Measurements from ENCODE around the gene SMARCC2.
"Not testable (repeated sequence)": the region's sequence is repeated elsewhere in the genome, so short reads cannot be mapped to it uniquely, and the experiment has no call there.

The SMARCC2 gene

GRCh38 chr12:56163533-56164344, 25.5 kb downstream of the SMARCC2 start:
- FAIRE-seq = no peak

- no peak for FAIRE-seq
These were observed 26.6 kb downstream of the SMARCC2 start for GRCh38 chr12:56162468-56163290.

DNA sequence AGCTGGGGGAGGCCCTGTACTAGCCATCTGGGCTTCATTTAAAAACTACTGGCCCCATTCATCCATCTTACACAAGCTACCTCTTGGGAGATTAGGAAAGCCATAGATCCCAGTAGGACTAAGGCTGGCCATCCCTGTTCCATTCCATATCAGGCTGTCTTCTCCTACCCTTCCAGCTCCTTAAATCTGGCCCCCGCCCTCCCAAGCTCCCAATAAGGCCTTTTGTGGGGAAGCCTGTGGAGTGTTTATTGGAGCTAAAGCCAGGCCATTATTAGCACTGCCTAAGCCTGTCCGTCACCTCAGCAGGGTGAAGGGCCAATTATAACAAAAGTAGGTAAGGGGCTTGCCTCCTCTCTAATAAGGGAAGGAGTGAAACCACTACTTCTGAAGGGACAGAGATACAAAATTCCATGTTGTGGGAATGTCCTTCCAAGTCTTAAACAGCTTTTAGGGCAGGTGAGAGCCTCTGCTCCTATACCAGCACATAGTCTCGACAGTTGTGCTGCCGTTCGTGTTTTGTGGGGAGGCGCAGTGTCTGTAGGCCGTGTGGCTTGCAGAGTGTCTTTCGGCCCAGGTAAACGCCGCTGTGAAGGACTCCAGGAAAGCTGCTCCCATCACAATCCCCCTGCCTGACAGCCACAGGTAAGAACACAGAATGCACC, 27.5 kb downstream of the SMARCC2 start:
- FAIRE-seq = no peak

DNA sequence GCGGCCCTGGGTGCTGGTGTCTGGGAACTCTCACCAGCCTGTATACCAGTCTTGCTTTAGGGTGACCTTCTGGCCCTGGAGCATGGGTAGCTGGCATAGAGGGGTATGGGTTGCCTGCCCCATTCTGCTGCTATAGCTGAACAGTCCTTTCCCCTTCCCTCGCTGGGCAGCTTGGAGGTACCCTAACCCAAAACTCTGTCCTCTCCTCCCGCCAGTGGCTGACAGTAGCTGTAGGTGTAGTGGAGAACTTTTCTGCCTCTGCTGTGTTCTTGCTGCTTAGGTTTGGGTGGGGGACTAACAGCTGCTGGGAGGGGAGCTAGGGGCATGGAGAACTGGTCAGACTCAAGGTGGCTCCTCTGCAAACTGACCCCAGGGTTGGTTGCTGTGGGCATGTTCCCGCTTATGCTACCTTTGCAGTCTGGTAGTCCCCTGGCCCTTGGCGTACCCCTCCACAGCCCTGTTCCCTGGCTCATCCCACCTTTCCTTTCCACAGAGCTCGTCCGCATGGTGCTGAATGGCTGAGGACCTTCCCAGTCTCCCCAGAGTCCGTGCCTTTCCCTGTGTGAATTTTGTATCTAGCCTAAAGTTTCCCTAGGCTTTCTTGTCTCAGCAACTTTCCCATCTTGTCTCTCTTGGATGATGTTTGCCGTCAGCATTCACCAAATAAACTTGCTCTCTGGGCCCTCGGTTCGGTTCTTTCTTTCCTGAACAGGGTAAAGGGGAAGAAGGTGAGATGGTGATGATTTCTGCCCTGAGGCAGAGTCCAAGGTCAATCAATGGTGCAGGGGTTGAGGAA, 28.2 kb downstream of the SMARCC2 start:
- no peak for FAIRE-seq

GRCh38 chr12:56160193-56160763, 29.0 kb downstream of the SMARCC2 start:
- FAIRE-seq = no peak

GRCh38 chr12:56159482-56160192, 29.6 kb downstream of the SMARCC2 start:
- no peak for FAIRE-seq

- no peak for FAIRE-seq
These were observed 30.3 kb downstream of the SMARCC2 start for GRCh38 chr12:56158926-56159461.

GRCh38 chr12:56158029-56158925, 31.0 kb downstream of the SMARCC2 start, which contains the start of gene MYL6:
MYL6 (plus strand) TSS chr12:56158359; CDS start chr12:56158402, 43 bp downstream.
- no peak for FAIRE-seq

- no peak for FAIRE-seq
These were observed 31.9 kb downstream of the SMARCC2 start for GRCh38 chr12:56157201-56158028.

DNA sequence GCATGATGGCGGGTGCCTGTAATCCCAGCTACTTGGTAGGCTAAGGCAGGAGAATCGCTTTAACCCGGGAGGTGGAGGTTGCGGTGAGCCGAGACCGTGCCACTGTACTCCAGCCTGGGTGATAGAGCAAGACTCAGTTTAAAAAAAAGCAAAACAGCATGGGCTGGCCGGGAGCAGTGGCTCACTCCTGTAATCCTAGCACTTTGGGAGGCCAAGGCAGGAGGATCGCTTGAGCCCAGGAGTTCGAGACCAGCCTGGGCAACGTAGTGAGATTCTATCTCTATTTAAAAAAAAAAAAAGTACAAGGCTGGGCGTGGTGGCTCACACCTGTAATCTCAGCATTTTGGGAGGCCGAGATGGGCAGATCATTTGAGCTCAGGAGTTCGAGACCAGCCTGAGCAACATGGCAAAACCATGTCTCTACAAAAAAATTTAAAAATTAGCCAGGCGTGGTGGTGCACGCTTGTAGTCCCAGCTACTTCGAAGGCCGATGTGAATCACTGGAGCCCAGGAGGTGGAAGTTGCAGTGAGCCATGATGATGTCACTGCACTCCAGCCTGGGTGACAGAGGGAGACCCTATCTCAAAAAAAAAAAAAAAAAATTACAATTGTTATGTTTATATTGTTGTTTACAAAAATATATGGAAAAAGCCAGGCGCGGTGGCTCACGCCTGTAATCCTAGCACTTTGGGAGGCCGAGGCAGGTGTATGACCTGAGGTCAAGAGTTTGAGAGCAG, 32.7 kb downstream of the SMARCC2 start:
- not testable (repeated sequence) for FAIRE-seq

DNA sequence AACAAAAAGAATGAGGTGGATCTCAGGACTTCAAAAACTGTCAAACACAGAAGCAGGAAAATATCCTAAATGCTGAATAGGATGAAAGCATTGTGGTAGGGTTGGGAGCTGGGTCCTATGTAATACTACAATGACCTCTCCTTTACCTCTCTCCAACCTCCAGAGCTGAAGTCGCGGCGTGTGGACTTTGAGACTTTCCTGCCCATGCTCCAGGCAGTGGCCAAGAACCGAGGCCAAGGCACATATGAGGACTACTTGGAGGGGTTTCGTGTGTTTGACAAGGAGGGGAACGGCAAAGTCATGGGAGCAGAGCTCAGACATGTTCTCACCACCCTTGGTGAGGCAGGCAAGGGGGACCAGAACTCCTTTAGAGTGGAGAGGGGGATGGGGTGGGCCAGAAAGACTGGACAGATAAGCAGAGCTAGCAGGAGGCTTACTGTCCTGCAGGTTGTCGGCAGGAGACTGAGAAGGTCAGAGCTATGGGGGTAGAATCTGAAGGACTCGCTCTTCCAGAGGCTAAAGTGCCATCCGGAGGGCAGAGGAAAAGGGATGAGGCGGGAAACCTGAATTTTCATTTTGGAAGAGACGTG, 33.9 kb downstream of the SMARCC2 start:
- no peak for FAIRE-seq

- FAIRE-seq = no peak
These were observed 34.5 kb downstream of the SMARCC2 start for GRCh38 chr12:56154818-56155217.

DNA sequence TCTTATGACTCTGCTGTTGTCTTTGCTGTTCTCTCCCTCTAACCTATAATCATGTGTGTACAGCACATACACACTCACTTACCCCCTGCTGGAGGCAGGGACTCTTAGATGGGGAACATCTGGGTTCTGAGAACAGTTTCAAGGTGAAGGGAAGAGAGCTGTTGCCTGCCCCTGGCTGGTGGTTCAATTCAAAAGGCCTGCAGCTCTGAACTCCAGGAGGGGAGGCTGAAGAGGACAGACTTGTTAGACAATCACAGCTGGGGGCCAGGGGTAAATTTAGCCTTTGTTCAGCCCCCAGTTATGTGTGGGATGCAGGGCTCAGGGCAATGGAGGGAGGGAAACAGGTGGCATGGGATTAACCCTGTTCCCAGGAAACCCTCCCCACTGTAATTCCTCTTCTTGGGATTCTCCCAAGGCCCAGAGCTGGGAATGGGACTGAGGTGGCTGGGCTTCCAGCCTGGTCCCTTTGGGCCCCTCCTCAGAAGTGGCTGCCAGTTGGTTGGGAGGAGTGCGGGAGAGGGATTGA, 35.0 kb downstream of the SMARCC2 start:
- no peak for FAIRE-seq

- no peak for FAIRE-seq
These were observed 35.6 kb downstream of the SMARCC2 start for GRCh38 chr12:56153678-56154065.

GRCh38 chr12:56152756-56153677, 36.3 kb downstream of the SMARCC2 start:
- FAIRE-seq = no peak

DNA sequence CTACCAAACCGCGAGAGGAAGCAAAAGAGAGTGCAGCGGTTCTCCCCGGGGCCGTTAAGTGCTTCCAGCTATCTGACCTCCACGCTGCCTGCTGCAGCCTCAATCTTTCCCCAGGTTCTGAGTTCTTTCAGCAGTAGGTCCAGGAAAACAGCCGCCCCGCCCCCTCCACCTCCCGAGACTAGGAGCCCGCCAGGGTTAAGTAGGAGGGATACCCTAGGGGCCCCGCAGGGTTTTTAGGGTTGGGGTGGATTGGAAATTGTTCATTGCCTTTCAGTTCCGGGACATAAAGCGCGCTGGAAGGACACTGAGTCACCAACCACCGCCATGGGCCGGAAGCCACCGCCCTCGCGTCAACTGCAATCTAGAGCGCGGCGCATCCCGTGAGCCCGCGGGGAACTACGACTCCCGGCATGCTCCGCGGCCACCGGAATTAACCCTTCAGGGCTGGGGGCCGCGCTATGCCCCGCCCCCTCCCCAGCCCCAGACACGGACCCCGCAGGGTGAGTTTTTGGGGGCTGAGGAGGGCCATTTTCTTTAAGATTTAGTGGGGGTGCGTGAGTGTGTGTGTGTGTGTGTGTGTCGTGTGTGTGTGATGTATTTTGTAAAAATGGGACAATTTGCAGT, 37.0 kb downstream of the SMARCC2 start, which contains the start of gene MYL6B:
TSS of gene MYL6B (plus strand) at position 456 of the 624 bp plus-strand sequence. CDS start 1,332 bp downstream, outside the sequence.
- FAIRE-seq = no peak
